ENCODE data around the gene FLT3LG. TPM values are rescaled to one million over a fixed set of nuclear protein-coding genes. Genes with fewer than 3 reads are reported as not detected.

FLT3LG gene
- total RNA-seq, 1 experiment from 2014 or later = 0.55 TPM

GRCh38 chr19:49486232-49486631 is 12.2 kb downstream of the FLT3LG start:
- Histone ChIP-seq H3K4me3 (ENCODE audit: insufficient read depth, low read depth, low read length) (no peak overlapping the region), H3K36me3 (replicated peaks; ENCODE audit: control insufficient read depth, insufficient read depth, low read length) (peaks cover 27% of the 10 kb centered on the region), H3K27me3 (ENCODE audit: control insufficient read depth, insufficient read depth, low read length) (no peaks in the 10 kb centered on the region)
- DNase-seq = no peak

GRCh38 chr19:49486710-49487276 is 12.8 kb downstream of the FLT3LG start:
- H3K4me3 ChIP-seq (ENCODE audit: insufficient read depth, low read depth, low read length) = peak overlapping the region; percentile 21
- no peak for DNase-seq
- no peaks in the 10 kb centered on the region for H3K27me3 ChIP-seq (ENCODE audit: control insufficient read depth, insufficient read depth, low read length)
- peaks cover 32% of the 10 kb centered on the region for H3K36me3 ChIP-seq (replicated peaks; ENCODE audit: control insufficient read depth, insufficient read depth, low read length)

- Histone ChIP-seq H3K36me3 (replicated peaks; ENCODE audit: control insufficient read depth, insufficient read depth, low read length) (peaks cover 35% of the 10 kb centered on the region), H3K4me3 (ENCODE audit: insufficient read depth, low read depth, low read length) (peak within 1 kb of the TSS; percentile 82), H3K27me3 (ENCODE audit: control insufficient read depth, insufficient read depth, low read length) (no peaks in the 10 kb centered on the region)
- peak; percentile 99 for DNase-seq
These were observed 13.4 kb downstream of the FLT3LG start, which contains the start of gene RPL13A for GRCh38 chr19:49487277-49488045. Gene RPL13A, plus strand, starts transcription at chr19:49487608. Its CDS starts 22 bp downstream, at chr19:49487630.

- H3K36me3 ChIP-seq (replicated peaks; ENCODE audit: control insufficient read depth, insufficient read depth, low read length) = peaks cover 38% of the 10 kb centered on the region
- no peaks in the 10 kb centered on the region for H3K27me3 ChIP-seq (ENCODE audit: control insufficient read depth, insufficient read depth, low read length)
- H3K4me3 ChIP-seq (ENCODE audit: insufficient read depth, low read depth, low read length) = peak overlapping the region; percentile 82
- DNase-seq = peak; percentile 40
These were observed 14.2 kb downstream of the FLT3LG start for GRCh38 chr19:49488046-49488862.

GRCh38 chr19:49488863-49489537 is 15.0 kb downstream of the FLT3LG start:
- H3K36me3 ChIP-seq (replicated peaks; ENCODE audit: control insufficient read depth, insufficient read depth, low read length) = peaks cover 38% of the 10 kb centered on the region
- no peak for DNase-seq
- H3K27me3 ChIP-seq (ENCODE audit: control insufficient read depth, insufficient read depth, low read length) = no peaks in the 10 kb centered on the region
- H3K4me3 ChIP-seq (ENCODE audit: insufficient read depth, low read depth, low read length) = peak overlapping the region; percentile 82

- Histone ChIP-seq H3K27me3 (ENCODE audit: control insufficient read depth, insufficient read depth, low read length) (no peaks in the 10 kb centered on the region), H3K4me3 (ENCODE audit: insufficient read depth, low read depth, low read length) (no peak overlapping the region; the same call in 1 of the 2 replicates), H3K36me3 (replicated peaks; ENCODE audit: control insufficient read depth, insufficient read depth, low read length) (peaks cover 38% of the 10 kb centered on the region)
- no peak for DNase-seq
These were observed 15.7 kb downstream of the FLT3LG start for GRCh38 chr19:49489601-49490167.

- no peak overlapping the region for H3K4me3 ChIP-seq (ENCODE audit: insufficient read depth, low read depth, low read length)
- H3K36me3 ChIP-seq (replicated peaks; ENCODE audit: control insufficient read depth, insufficient read depth, low read length) = peaks cover 38% of the 10 kb centered on the region
- DNase-seq = peak; percentile 27
- no peaks in the 10 kb centered on the region for H3K27me3 ChIP-seq (ENCODE audit: control insufficient read depth, insufficient read depth, low read length)
These were observed 16.4 kb downstream of the FLT3LG start for GRCh38 chr19:49490287-49491029.

- no peak overlapping the region for H3K4me3 ChIP-seq (ENCODE audit: insufficient read depth, low read depth, low read length)
- peaks cover 38% of the 10 kb centered on the region for H3K36me3 ChIP-seq (replicated peaks; ENCODE audit: control insufficient read depth, insufficient read depth, low read length)
- H3K27me3 ChIP-seq (ENCODE audit: control insufficient read depth, insufficient read depth, low read length) = no peaks in the 10 kb centered on the region
- peak; percentile 26 for DNase-seq
These were observed 17.2 kb downstream of the FLT3LG start for GRCh38 chr19:49491030-49491803.

- DNase-seq = no peak
- H3K4me3 ChIP-seq (ENCODE audit: insufficient read depth, low read depth, low read length) = no peak overlapping the region
- H3K27me3 ChIP-seq (ENCODE audit: control insufficient read depth, insufficient read depth, low read length) = no peaks in the 10 kb centered on the region
- H3K36me3 ChIP-seq (replicated peaks; ENCODE audit: control insufficient read depth, insufficient read depth, low read length) = peaks cover 38% of the 10 kb centered on the region
These were observed 18.0 kb downstream of the FLT3LG start for GRCh38 chr19:49491804-49492572.

GRCh38 chr19:49492573-49493405 is 18.8 kb downstream of the FLT3LG start:
- Histone ChIP-seq H3K36me3 (replicated peaks; ENCODE audit: control insufficient read depth, insufficient read depth, low read length) (peaks cover 46% of the 10 kb centered on the region), H3K27me3 (ENCODE audit: control insufficient read depth, insufficient read depth, low read length) (no peaks in the 10 kb centered on the region), H3K4me3 (ENCODE audit: insufficient read depth, low read depth, low read length) (no peak overlapping the region)
- peak; percentile 59 for DNase-seq

- Histone ChIP-seq H3K27me3 (ENCODE audit: control insufficient read depth, insufficient read depth, low read length) (no peaks in the 10 kb centered on the region), H3K36me3 (replicated peaks; ENCODE audit: control insufficient read depth, insufficient read depth, low read length) (peaks cover 31% of the 10 kb centered on the region), H3K4me3 (ENCODE audit: insufficient read depth, low read depth, low read length) (peak overlapping the region; percentile 89)
- DNase-seq = no peak
These were observed 22.6 kb downstream of the FLT3LG start for GRCh38 chr19:49496574-49497008.
